HPDE6-E6E7 (cell line): ENCODE data around the gene PRPF4.
"Not testable (repeated sequence)": the region's sequence is repeated elsewhere in the genome, so short reads cannot be mapped to it uniquely, and the experiment has no call there.

ENCODE experiments used
- DNase-seq: peaks from one replicate; pipeline ENCODE4 v3.0.0; 2011; ENCODE audit warnings: missing footprints; ENCODE audit errors: extremely low spot score

Gene PRPF4

DNA sequence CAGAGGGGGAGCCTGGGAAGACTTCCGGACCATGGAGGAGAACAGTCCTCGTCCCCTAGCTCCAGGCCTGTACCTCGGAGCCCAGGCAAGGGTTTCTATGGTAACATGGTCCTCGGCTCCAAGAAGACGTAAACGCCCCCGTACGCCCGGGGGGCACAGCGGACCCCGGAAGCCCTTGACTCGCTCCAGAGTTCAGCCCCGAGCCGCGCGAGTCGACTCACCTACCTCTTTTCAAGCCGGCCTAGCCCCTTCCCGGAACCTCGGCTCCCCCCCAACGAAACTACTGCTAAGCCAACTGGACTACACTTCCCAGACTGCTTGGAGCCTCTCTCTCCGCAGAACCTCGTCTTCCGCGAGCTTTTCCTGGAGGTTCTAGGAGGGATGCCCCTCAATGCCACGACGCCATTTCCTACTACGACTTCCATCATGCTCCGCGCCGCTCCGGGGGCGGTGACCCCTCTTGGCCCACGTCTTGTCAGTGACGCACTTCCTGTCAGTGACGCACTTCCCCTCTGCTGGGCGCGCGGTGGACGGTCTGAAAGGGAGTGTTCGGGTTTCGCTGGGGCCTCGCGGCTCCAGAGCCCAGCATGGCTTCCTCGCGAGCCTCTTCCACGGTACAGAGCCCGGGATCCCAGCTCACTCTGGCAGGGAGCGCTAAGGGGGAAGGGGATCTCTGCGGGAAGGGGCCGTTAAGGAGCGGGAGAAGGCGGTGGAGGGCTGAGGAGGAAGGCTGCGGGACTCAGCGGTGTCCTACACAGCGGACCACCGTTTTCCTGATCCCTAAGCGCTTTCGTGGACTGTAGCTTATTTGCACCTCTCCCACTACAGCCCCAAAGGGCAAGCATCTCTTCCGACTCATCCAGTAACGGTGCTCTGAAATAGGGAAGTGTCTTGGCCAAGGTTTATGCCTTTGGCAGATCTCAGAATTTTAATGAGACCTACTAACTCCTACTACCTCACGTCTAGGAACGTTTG, at the start of gene PRPF4, which contains the start of gene CDC26:
TSS of gene PRPF4 (plus strand) at position 502 of the 975 bp plus-strand sequence. CDS start at position 588, 86 bp downstream.
TSS of gene CDC26 (minus strand) at position 416 of the 975 bp plus-strand sequence. CDS start 3,065 bp downstream, outside the sequence.
- DNase-seq, result peak; percentile 96

DNA sequence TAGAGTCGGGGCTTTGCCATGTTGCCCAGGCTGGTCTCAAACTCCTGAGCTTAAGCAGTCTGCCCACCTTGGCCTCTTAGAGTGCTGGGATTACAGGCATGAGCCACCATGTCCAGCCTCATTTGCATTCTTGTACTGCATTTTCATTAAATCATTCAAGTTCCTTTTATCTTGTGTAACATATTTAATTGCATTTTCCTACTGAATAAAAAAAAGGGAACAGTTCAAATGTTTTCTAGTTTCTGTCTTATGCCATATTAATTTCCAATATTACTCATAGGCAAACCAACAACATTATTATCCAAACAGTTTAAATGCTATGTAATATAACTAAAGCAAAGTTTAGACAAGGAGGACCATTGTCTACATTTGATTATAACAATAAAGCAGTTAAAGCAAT, 48.0 kb upstream of the PRPF4 start:
- no peak for DNase-seq

DNA sequence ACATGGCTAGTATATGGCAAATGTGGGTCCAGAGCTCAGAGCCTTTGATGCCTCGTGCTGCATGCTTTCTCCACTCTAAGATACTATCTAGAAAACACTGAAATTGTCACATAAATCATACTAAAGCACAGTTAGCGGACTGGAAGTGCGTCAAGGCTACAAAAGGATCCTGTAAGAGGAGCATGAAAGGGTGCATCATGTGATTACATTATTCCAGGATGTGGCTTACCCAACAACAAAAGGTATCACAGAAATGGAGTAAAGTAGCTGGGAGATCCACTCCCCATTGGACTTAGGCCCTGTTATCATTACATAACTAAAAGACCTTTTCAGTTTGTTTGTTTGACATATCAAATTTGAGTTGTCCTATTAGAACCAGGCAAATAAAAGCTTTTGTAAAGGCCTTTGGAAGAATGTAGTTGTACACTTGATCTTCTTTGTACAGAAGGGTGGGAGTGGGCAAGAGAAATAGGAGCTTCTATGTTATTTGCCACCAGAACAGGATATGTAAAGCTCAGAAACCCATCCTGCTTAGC, 47.3 kb upstream of the PRPF4 start:
- no peak for DNase-seq

DNA sequence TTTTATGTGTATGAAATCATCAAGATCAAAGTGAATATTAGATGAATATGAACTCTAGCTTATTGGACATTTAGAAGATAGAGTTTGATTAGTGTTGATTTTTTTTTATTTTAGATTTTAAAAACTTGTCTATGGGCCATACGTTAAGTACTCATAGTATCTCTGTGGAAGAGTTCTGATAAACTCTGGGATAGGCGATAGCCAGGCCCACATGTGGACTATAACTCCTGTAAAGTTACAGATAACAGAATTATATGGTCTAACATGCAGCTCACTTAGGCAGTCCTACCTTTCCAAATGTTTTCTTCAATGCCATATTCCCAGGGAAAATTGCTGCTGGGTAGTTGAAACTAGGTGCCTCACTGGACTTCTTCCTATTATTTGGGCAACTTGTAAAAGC, 43.8 kb upstream of the PRPF4 start:
- DNase-seq, result no peak

DNA sequence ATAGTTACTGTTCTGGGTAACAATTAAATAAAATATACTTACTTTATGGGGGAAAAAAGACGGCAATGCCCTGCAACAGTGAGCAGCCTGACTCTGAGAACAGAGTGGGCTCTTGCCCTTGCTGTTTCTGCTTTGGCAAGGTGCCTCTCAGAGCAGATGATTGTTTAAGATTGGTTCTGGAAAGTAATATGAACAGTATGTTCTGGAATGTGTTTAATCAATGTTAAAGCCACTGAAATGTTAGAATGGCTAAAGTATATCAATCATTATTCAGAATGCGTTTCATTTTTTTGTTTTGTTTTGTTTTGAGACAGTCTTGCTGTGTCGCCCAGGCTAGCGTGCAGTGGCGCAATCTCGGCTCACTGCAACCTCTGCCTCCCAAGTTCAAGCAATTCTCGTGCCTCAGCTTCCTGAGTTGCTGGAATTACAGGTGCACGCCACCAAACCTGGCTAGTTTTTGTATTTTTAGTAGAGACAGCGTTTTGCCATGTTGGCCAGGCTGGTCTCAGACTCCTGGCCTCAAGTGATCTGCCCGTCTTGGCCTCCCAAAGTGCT, 39.7 kb upstream of the PRPF4 start:
- not testable (repeated sequence) for DNase-seq

DNA sequence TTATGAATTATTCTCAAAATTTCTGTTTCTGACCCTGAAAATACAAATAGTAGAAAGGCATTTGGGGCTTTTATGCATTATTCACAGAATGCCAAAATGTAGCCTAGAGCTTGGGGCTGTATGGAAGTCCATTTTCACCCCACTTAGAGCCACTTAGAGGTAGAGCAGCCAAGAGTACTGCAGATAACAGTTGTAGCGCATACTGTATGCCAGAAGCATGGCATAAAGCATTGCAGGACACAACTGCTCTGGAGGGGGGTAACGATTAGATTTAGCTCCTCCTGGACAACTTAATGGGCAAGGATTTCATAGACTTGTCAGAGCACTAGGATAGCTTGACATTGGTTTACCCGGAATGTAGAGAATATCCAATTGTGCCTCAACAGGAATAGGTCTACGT, 38.4 kb upstream of the PRPF4 start:
- no peak for DNase-seq

GRCh38 chr9:113238202-113238858, 37.1 kb upstream of the PRPF4 start:
- no peak for DNase-seq

DNA sequence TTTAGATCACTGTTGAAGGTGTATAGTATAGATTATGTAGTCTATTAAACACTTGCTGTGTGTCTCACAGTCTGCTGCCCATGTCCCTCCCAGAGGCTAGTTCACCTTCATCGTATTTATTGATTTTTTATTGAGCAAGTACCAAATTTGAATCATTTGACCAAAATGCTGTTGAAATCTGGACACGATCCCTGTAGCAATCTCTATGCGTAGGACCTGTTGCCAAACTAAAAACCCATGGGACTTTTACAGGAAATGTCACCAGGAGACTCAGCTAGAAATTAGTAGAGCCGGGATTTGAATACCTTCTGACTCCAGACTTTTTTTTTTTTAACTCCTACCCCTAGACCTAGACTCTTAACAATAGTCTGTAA, 36.6 kb upstream of the PRPF4 start:
- no peak for DNase-seq

DNA sequence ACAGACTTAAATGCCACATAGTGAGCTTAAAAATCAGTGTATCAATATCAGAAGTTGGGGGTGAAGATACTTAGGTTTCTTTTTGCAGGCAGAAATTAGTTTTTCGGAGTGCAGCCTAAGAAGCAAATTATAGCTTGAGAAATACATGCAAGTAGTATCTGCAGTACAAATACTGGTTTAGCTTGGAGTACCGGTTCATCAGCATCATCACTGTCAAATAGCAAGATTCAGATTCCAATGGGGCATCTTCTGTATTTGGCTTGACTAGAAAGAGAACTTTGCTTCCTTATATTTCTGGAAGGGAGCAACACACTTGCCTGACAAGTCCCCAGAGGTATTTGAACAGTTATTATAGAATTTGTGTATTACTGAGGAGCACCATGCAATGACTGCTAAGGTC, 34.3 kb upstream of the PRPF4 start:
- DNase-seq, result no peak

DNA sequence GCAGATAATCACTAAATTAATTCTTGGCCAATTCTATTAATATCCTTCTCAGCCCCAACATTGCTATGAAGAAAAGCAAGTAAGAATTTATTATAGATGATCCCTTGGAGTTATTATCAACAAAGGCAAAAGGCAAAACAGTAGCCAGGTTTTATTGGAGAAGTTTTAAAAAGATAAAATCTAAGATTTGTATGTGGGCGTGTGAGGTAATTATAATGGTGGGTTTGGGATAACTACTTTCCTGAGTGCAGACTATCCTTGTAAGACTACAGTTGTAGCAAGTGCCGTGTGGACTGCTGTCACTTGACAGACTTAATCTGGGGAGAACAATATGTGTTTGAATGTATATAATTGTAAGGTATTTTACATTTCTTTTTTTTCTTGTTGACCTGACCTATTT, 30.9 kb upstream of the PRPF4 start:
- no peak for DNase-seq

- no peak for DNase-seq
Observed at GRCh38 chr9:113245894-113246293, 29.6 kb upstream of the PRPF4 start.

DNA sequence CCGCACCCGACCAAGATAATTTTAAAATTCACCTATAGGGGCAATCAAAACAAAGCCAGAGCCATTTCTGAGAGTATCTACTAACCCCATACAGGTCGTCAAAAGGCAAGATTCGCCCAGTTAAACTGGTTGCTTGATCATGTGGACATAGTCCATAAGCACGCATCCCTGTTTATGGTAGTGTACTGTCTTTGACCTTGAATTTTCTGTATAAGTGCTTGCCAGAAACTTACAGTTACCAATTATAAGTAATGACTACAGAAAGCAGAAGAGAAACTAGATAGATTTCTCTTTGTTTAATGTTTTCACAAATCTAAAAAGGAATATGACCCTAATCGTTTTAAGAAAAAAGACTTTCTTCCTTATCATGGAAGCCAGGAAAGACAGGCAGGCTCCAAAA, 28.5 kb upstream of the PRPF4 start:
- no peak for DNase-seq

- no peak for DNase-seq
Observed at GRCh38 chr9:113247640-113248039, 27.8 kb upstream of the PRPF4 start.

DNA sequence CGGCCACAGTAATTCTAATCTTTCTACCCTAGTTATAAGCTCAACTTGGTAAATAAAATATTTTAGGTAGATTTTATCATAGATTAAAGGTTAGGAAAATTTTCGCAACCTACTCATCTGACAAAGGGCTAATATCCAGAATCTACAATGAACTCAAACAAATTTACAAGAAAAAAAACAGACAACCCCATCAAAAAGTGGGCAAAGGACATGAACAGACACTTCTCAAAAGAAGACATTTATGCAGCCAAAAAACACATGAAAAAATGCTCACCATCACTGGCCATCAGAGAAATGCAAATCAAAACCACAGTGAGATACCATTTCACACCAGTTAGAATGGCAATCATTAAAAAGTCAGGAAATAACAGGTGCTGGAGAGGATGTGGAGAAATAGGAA, 25.8 kb upstream of the PRPF4 start:
- not testable (repeated sequence) for DNase-seq

DNA sequence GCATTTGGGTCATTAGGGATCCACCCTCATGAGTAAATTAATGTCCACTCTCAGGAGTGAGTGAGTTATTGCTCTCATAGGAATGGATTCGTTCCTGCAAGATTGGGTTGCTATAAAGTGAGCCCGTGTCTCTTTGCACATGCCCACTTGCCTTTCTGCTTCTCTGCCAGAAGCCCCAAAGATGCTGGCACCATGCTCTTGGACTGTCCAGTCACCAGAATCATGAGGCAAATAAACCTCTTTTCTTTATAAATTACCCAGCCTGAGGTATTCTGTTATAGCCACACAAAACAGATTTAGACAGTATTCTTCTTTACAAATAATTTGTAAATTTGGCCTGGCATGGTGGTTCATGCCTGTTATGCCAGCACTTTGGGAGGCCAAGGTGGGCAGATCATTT, 24.7 kb upstream of the PRPF4 start:
- DNase-seq, result no peak

- DNase-seq, result no peak
Observed at GRCh38 chr9:113254991-113255390, 20.5 kb upstream of the PRPF4 start.

- DNase-seq, result no peak
Observed at GRCh38 chr9:113255438-113255837, 20.0 kb upstream of the PRPF4 start.

DNA sequence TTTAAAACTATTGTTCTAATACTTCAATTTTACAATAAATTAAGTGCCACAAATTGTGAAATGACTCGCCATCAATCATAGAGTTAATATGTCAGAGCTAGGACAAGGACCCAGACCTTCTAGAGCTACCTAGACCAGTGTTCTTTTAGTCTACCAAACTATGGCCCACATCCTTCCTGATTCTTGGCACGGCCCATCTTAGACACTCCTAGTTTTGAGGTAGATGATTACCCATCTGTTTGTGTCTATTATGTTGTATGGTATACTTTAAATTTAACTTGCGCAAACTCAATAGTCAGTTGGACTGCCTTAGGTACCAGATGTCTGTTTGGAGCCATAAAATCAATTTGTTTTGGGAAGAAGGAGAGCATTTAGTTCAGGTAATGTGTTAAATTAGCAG, 17.6 kb upstream of the PRPF4 start:
- DNase-seq, result no peak

GRCh38 chr9:113258282-113258681, 17.2 kb upstream of the PRPF4 start:
- no peak for DNase-seq

- no peak for DNase-seq
Observed at GRCh38 chr9:113261917-113262671, 13.4 kb upstream of the PRPF4 start.

DNA sequence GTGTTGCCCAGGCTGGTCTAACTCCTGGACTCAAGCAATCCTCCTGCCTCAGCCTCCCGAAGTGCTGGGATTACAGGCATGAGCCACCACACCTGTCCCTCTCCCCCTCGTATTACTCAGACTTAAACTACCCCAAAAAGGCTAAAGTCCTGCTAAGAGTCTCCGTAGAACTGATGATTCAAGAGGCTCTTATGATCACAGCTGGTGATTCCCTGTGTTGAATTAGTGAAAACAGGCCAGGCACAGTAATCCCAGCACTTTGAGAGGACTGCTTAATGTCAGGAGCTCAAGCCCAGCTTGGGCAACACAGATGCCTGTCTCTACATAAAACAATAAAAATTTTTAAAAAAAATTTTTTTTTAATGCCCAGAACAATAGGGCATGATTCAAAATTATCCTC, 9.3 kb upstream of the PRPF4 start:
- no peak for DNase-seq
